SK-N-SH (cell line): Measurements from ENCODE around the gene SF3A1. TPM values are rescaled to one million over a fixed set of nuclear protein-coding genes. Genes with fewer than 3 reads are reported as not detected.

Source experiments
- CTCF ChIA-PET: fragments of 300-600, 350-600 bp; formaldehyde crosslinking; extraction: SDS; loops from one replicate; lab custom pipeline; 2021; lab: Yijun Ruan, JAX
- POLR2A ChIA-PET: fragments of 350-600 bp; sonication (Branson Sonifier 250); formaldehyde crosslinking; extraction: SDS; loops from one replicate; lab custom pipeline; 2020; ENCODE audit warnings: antibody characterized with exemption, inconsistent platforms; lab: Yijun Ruan, JAX
- DNase-seq: peaks from one replicate; pipeline ENCODE4 v3.0.0; 2012
- H2AFZ ChIP-seq: fragments of 200-600 bp; sonication (generic); 2 replicates; pipeline ENCODE4 v1.8.1; 2016; ENCODE audit warnings: antibody characterized with exemption, mild to moderate bottlenecking, low read depth
- H3F3A ChIP-seq: fragments of 200-600 bp; sonication (generic); replicated peaks from 2 replicates; pipeline ENCODE3; 2016; ENCODE audit warnings: antibody characterized with exemption, mild to moderate bottlenecking; ENCODE audit not compliant: insufficient read depth
- H3K27ac ChIP-seq, 2 experiments: fragments of 200-500 bp in 1 of 2; fragments of 200-600 bp in 1 of 2; sonication (Bioruptor generic) in 1 of 2; sonication (generic), shearing (Covaris generic) in 1 of 2; 2 replicates each; pipeline versions ENCODE4 v1.5.1 to v1.6.1; 2014 to 2016; ENCODE audit warnings: low read depth in 2 of 2, inconsistent platforms in 1 of 2, low read length in 1 of 2, mild to moderate bottlenecking in 1 of 2, mixed read lengths in 1 of 2
- H3K27me3 ChIP-seq: fragments of 200-600 bp; sonication (generic), shearing (Covaris generic); 2 replicates; pipeline ENCODE4 v1.6.1; 2016; ENCODE audit warnings: mixed run types; ENCODE audit not compliant: insufficient read depth
- H3K36me3 ChIP-seq, 2 experiments: fragments of 200-500 bp in 1 of 2; fragments of 200-600 bp in 1 of 2; sonication (Bioruptor generic) in 1 of 2; sonication (generic) in 1 of 2; replicated peaks in 1 of 2; 2 replicates each; pipeline versions ENCODE3 to v1.5.1; 2014 to 2016; ENCODE audit warnings: low read length in 1 of 2, mild to moderate bottlenecking in 1 of 2; ENCODE audit not compliant: insufficient read depth in 2 of 2, control insufficient read depth in 1 of 2
- H3K4me1 ChIP-seq, 2 experiments: fragments of 200-500 bp in 1 of 2; fragments of 200-600 bp in 1 of 2; sonication (Bioruptor generic) in 1 of 2; sonication (generic), shearing (Covaris generic) in 1 of 2; 2 replicates each; pipeline versions ENCODE4 v1.5.1 to v1.6.1; 2014 to 2016; ENCODE audit warnings: low read depth in 1 of 2, low read length in 1 of 2, mixed run types in 1 of 2; ENCODE audit not compliant: insufficient read depth in 2 of 2, control insufficient read depth in 1 of 2
- H3K4me2 ChIP-seq: fragments of 200-600 bp; sonication (generic), shearing (Covaris generic); 2 replicates; pipeline ENCODE4 v1.6.1; 2017; ENCODE audit warnings: mixed run types
- H3K4me3 ChIP-seq, 2 experiments: fragments of 200-500 bp in 1 of 2; fragments of 200-600 bp in 1 of 2; sonication (Bioruptor generic) in 1 of 2; sonication (generic), shearing (Covaris generic) in 1 of 2; 2 replicates each; pipeline versions ENCODE4 v1.5.1 to v1.8.1; 2014 to 2016; ENCODE audit warnings: low read depth in 2 of 2, inconsistent platforms in 1 of 2, low read length in 1 of 2, mild to moderate bottlenecking in 1 of 2, mixed read lengths in 1 of 2, moderate library complexity in 1 of 2
- H3K79me2 ChIP-seq: fragments of 200-600 bp; sonication (generic); 2 replicates; pipeline ENCODE4 v1.8.1; 2017; ENCODE audit warnings: mild to moderate bottlenecking; ENCODE audit not compliant: insufficient read depth
- H3K9ac ChIP-seq: fragments of 200-600 bp; sonication (generic); 2 replicates; pipeline ENCODE4 v1.6.1; 2017; ENCODE audit warnings: mixed run types
- H3K9me2 ChIP-seq: fragments of 200-600 bp; sonication (generic); 2 replicates; pipeline ENCODE4 v1.6.1; 2017; ENCODE audit warnings: mixed run types
- H3K9me3 ChIP-seq: fragments of 200-600 bp; sonication (generic); 2 replicates; pipeline ENCODE4 v1.6.1; 2017; ENCODE audit warnings: mixed run types, mild to moderate bottlenecking, moderate library complexity
- H4K20me1 ChIP-seq: fragments of 200-600 bp; sonication (generic); 2 replicates; pipeline ENCODE4 v1.6.1; 2017; ENCODE audit warnings: mild to moderate bottlenecking, mixed run types; ENCODE audit not compliant: insufficient read depth
- CHD2 ChIP-seq: fragments of 150-350 bp; IDR thresholded peaks from 2 replicates; pipeline ENCODE4 v1.6.1; 2018; ENCODE audit warnings: low read length; ENCODE audit not compliant: partially characterized antibody
- EP300 ChIP-seq, 2 experiments: IDR thresholded peaks; 2 replicates each; pipeline versions ENCODE4 v1.4.0 to v1.6.1; 2012; ENCODE audit warnings: borderline replicate concordance in 1 of 2, low read depth in 1 of 2, low read length in 1 of 2
- GABPA ChIP-seq: IDR thresholded peaks from 2 replicates; pipeline ENCODE4 v1.4.0; 2012; ENCODE audit warnings: low read depth, mild to moderate bottlenecking
- GATA2 ChIP-seq: sonication (generic); formaldehyde crosslinking; IDR thresholded peaks from 2 replicates; pipeline ENCODE4 v1.5.0; 2020; ENCODE audit warnings: mild to moderate bottlenecking, missing genetic modification reagents
- MAX ChIP-seq: IDR thresholded peaks from 2 replicates; pipeline ENCODE4 v1.4.0; 2012; ENCODE audit warnings: low read depth
- MXI1 ChIP-seq: IDR thresholded peaks from 2 replicates; pipeline ENCODE4 v1.6.1; 2012; ENCODE audit warnings: mild to moderate bottlenecking, low read depth, low read length, improper control_type of control experiment
- NFIC ChIP-seq: IDR thresholded peaks from 2 replicates; pipeline ENCODE4 v1.4.0; 2012; ENCODE audit warnings: borderline replicate concordance
- RCOR1 ChIP-seq: fragments of 150-350 bp; IDR thresholded peaks from 2 replicates; pipeline ENCODE4 v1.6.1; 2017; ENCODE audit warnings: antibody characterized with exemption, low read length
- SIN3A ChIP-seq: IDR thresholded peaks from 2 replicates; pipeline ENCODE4 v1.6.1; 2012; ENCODE audit warnings: low read depth, mild to moderate bottlenecking, low read length, moderate library complexity, borderline replicate concordance
- SMC3 ChIP-seq: IDR thresholded peaks from 2 replicates; pipeline ENCODE4 v1.6.1; 2012; ENCODE audit warnings: low read depth, low read length, improper control_type of control experiment
- WGBS: methylation state at CpG from one replicate; pipeline ENCODE4 v1.1.6; 2017; ENCODE audit warnings: low lambda C conversion rate; 5-methylcytosine and 5-hydroxymethylcytosine counted together
- polyA plus RNA-seq, 3 experiments: library from polyadenylated mRNA; depleted of rRNA; stranded (reverse); fragments of >200 nt; gene quantifications; 2 replicates each; pipeline ENCODE4 v1.2.3, GENCODE V29; 2012
- TF ChIP-seq, protein P1 (sequence below): IDR thresholded peaks from 2 replicates; pipeline ENCODE4 v1.6.1; 2012; ENCODE audit warnings: mild to moderate bottlenecking, low read depth, low read length, moderate library complexity
- TF ChIP-seq, protein P2 (sequence below): fragments of 150-350 bp; IDR thresholded peaks from 2 replicates; pipeline ENCODE4 v1.6.1; 2016; ENCODE audit warnings: mild to moderate bottlenecking, low read depth, low read length
- TF ChIP-seq, protein P3 (sequence below): IDR thresholded peaks from 2 replicates; pipeline ENCODE4; 2012

Gene SF3A1
- polyA plus RNA-seq, 1 of the 3 experiments (the other 2 are of a cell fraction): 75.2 TPM

DNA sequence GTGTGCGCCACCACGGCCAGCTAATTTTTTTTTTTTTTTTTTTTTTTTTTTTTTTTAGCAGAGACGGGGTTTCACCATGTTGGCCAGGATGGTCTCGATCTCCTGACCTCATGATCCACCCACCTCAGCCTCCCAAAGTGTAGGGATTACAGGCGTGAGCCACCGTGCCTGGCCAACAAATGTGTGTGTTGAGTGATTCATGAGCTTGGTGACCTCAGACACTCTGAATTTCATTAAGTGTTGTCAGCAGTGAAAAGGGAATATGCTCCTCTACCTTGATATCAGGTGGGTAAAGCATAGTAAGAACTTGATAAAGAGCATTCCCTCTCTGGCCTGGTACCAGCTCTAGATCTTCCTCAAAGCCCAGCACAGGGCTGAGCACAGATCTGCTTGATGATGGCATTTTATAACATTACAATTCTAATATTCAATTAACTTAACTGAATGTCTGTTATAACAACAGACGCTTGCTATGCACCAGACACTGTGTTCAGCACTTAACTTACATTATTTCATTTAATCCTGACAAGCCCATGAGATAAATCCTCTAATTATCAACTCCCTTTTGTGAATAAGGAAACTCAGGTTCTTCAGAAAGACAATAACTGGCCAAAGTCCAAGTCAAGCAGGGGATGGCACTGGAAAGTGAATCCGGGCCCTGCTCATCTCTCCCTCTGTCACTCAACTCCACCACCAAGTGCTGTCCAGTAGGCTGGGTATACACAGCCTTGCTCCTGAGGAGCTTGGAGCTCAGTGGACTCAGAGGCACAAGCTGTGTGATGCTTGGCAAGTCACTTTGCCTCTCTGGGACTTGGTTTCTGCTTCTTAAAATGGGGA lies 42.9 kb downstream of the SF3A1 start:
- H3F3A ChIP-seq: peaks cover 25% of the 10 kb centered on the region
- peaks cover 68% of the 10 kb centered on the region for H4K20me1 ChIP-seq
- peak; percentile 44 for DNase-seq
- H3K9me3 ChIP-seq: no peaks in the 10 kb centered on the region
- no peaks in the 10 kb centered on the region for H3K36me3 ChIP-seq
- no peak overlapping the region for H2AFZ ChIP-seq
- ChIA-PET POLR2A (interaction anchor here (0.7 to 0.9 kb wide), 2 partner anchors 11 to 25 kb away, joined by 3 read pairs; partner anchors contain the start of gene CASTOR1), CTCF (interaction anchor here (1.1 to 6.5 kb wide), 2 partner anchors 19 to 25 kb away, joined by 3 to 31 read pairs; partner anchors contain the start of gene CASTOR1)
- H3K9ac ChIP-seq: no peak overlapping the region
- peaks cover 78% of the 10 kb centered on the region for H3K79me2 ChIP-seq
- H3K4me2 ChIP-seq: peak overlapping the region; percentile 41; the same call in 1 of the 2 replicates
- H3K9me2 ChIP-seq: no peaks in the 10 kb centered on the region
- TF ChIP-seq SMC3 (no peak), RCOR1 (0 out of 2 replicates have a peak, but pooled peaks have one; percentile 26), CHD2 (peak; percentile 22), EP300 (IDR thresholded peaks at IDR 0.05; ENCODE audit: borderline replicate concordance in 1 of 2, low read depth in 1 of 2, low read length in 1 of 2) (0 out of 4 replicates have a peak, but pooled peaks of 1 of the 2 experiments have one; percentile 41), NFIC (peak; percentile 19; the same call in 1 of the 2 replicates), GATA2 (CRISPR knock-in tag) (no peak), GABPA (no peak), MXI1 (no peak), MAX (no peak), SIN3A (no peak)
- TF ChIP-seq, protein P1, sequence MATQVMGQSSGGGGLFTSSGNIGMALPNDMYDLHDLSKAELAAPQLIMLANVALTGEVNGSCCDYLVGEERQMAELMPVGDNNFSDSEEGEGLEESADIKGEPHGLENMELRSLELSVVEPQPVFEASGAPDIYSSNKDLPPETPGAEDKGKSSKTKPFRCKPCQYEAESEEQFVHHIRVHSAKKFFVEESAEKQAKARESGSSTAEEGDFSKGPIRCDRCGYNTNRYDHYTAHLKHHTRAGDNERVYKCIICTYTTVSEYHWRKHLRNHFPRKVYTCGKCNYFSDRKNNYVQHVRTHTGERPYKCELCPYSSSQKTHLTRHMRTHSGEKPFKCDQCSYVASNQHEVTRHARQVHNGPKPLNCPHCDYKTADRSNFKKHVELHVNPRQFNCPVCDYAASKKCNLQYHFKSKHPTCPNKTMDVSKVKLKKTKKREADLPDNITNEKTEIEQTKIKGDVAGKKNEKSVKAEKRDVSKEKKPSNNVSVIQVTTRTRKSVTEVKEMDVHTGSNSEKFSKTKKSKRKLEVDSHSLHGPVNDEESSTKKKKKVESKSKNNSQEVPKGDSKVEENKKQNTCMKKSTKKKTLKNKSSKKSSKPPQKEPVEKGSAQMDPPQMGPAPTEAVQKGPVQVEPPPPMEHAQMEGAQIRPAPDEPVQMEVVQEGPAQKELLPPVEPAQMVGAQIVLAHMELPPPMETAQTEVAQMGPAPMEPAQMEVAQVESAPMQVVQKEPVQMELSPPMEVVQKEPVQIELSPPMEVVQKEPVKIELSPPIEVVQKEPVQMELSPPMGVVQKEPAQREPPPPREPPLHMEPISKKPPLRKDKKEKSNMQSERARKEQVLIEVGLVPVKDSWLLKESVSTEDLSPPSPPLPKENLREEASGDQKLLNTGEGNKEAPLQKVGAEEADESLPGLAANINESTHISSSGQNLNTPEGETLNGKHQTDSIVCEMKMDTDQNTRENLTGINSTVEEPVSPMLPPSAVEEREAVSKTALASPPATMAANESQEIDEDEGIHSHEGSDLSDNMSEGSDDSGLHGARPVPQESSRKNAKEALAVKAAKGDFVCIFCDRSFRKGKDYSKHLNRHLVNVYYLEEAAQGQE: no peak
- TF ChIP-seq, protein P2, sequence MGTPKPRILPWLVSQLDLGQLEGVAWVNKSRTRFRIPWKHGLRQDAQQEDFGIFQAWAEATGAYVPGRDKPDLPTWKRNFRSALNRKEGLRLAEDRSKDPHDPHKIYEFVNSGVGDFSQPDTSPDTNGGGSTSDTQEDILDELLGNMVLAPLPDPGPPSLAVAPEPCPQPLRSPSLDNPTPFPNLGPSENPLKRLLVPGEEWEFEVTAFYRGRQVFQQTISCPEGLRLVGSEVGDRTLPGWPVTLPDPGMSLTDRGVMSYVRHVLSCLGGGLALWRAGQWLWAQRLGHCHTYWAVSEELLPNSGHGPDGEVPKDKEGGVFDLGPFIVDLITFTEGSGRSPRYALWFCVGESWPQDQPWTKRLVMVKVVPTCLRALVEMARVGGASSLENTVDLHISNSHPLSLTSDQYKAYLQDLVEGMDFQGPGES: no peak
- TF ChIP-seq, protein P3, sequence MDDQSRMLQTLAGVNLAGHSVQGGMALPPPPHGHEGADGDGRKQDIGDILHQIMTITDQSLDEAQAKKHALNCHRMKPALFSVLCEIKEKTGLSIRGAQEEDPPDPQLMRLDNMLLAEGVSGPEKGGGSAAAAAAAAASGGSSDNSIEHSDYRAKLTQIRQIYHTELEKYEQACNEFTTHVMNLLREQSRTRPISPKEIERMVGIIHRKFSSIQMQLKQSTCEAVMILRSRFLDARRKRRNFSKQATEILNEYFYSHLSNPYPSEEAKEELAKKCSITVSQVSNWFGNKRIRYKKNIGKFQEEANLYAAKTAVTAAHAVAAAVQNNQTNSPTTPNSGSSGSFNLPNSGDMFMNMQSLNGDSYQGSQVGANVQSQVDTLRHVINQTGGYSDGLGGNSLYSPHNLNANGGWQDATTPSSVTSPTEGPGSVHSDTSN: peak; percentile 42
- TF ChIP-seq, all 33 proteins: peak for 5
- H3K4me3 ChIP-seq: no peak overlapping the region
- peaks cover 26 to 35% of the 10 kb centered on the region in 2 experiments; a peak in 3 of 4 replicates for H3K4me1 ChIP-seq
- 76% methylated on average over 8 of the region's 8 CpGs for WGBS
- peak overlapping the region; percentile 15 to 19; a peak in 1 of 4 replicates for H3K27ac ChIP-seq
- H3K27me3 ChIP-seq: no peaks in the 10 kb centered on the region
